ENCODE results near the gene PEX6.
A peak's percentile ranks its signal among the peaks of the same experiment; 100 is the strongest.

Gene PEX6

GRCh38 chr6:42973926-42974325, 5.1 kb downstream of the PEX6 start:
- no peak for TF ChIP-seq CTCF (conservative IDR thresholded peaks at IDR 0.05; ENCODE audit: low read depth, low read length)
- no peak for DNase-seq (ENCODE audit: low read depth)
- no peak overlapping the region for H3K4me3 ChIP-seq (ENCODE audit: low read depth, low read length)

GRCh38 chr6:42971746-42972327, 7.1 kb downstream of the PEX6 start:
- no peak for DNase-seq (ENCODE audit: low read depth)
- TF ChIP-seq CTCF (conservative IDR thresholded peaks at IDR 0.05; ENCODE audit: low read depth, low read length) = no peak
- no peak overlapping the region for H3K4me3 ChIP-seq (ENCODE audit: low read depth, low read length)

- no peak for TF ChIP-seq CTCF (conservative IDR thresholded peaks at IDR 0.05; ENCODE audit: low read depth, low read length)
- peak; percentile 19 for DNase-seq (ENCODE audit: low read depth)
- H3K4me3 ChIP-seq (ENCODE audit: low read depth, low read length) = no peak overlapping the region
Measured at GRCh38 chr6:42970871-42971612, 7.9 kb downstream of the PEX6 start.

GRCh38 chr6:42969934-42970333, 9.0 kb downstream of the PEX6 start:
- no peak for DNase-seq (ENCODE audit: low read depth)
- TF ChIP-seq CTCF (conservative IDR thresholded peaks at IDR 0.05; ENCODE audit: low read depth, low read length) = no peak
- H3K4me3 ChIP-seq (ENCODE audit: low read depth, low read length) = no peak overlapping the region

GRCh38 chr6:42969431-42969830, 9.6 kb downstream of the PEX6 start:
- TF ChIP-seq CTCF (conservative IDR thresholded peaks at IDR 0.05; ENCODE audit: low read depth, low read length) = no peak
- no peak for DNase-seq (ENCODE audit: low read depth)

GRCh38 chr6:42968783-42969182, 10.2 kb downstream of the PEX6 start:
- DNase-seq (ENCODE audit: low read depth) = no peak
- TF ChIP-seq CTCF (conservative IDR thresholded peaks at IDR 0.05; ENCODE audit: low read depth, low read length) = no peak
- H3K4me3 ChIP-seq (ENCODE audit: low read depth, low read length) = no peak overlapping the region

More at GRCh38 chr6:42969431-42969830, 9.6 kb downstream of the PEX6 start:
- H3K4me3 ChIP-seq (ENCODE audit: low read depth, low read length) = no peak overlapping the region
